ENCODE results near the gene EIF4E2. TPM values are rescaled to one million over a fixed set of nuclear protein-coding genes. Genes with fewer than 3 reads are reported as not detected.
"Not testable (repeated sequence)": the region's sequence is repeated elsewhere in the genome, so short reads cannot be mapped to it uniquely, and the experiment has no call there.

EIF4E2 gene
- total RNA-seq, 1 experiment from 2014 or later = 61.4 TPM

- DNase-seq (ENCODE audit: low read depth) = no peak
These were observed 13.1 kb downstream of the EIF4E2 start for GRCh38 chr2:232563580-232563979.

GRCh38 chr2:232567721-232568120 lies 17.2 kb downstream of the EIF4E2 start:
- peak; percentile 35 for DNase-seq (ENCODE audit: low read depth)

- DNase-seq (ENCODE audit: low read depth) = peak; percentile 95
These were observed 17.7 kb downstream of the EIF4E2 start for GRCh38 chr2:232568161-232568560.

- DNase-seq (ENCODE audit: low read depth) = no peak
These were observed 19.1 kb downstream of the EIF4E2 start for GRCh38 chr2:232569541-232569940.

GRCh38 chr2:232570481-232570880 lies 20.0 kb downstream of the EIF4E2 start:
- DNase-seq (ENCODE audit: low read depth) = not testable (repeated sequence)

GRCh38 chr2:232571026-232571474 lies 20.6 kb downstream of the EIF4E2 start:
- no peak for DNase-seq (ENCODE audit: low read depth)

- DNase-seq (ENCODE audit: low read depth) = no peak
These were observed 22.6 kb downstream of the EIF4E2 start for GRCh38 chr2:232573042-232573441.

- no peak for DNase-seq (ENCODE audit: low read depth)
These were observed 23.4 kb downstream of the EIF4E2 start for GRCh38 chr2:232573771-232574435.

GRCh38 chr2:232574674-232575403 lies 24.4 kb downstream of the EIF4E2 start:
- DNase-seq (ENCODE audit: low read depth) = peak; percentile 88

GRCh38 chr2:232575404-232575746 lies 24.9 kb downstream of the EIF4E2 start:
- no peak for DNase-seq (ENCODE audit: low read depth)

- DNase-seq (ENCODE audit: low read depth) = peak; percentile 24
These were observed 26.5 kb downstream of the EIF4E2 start for GRCh38 chr2:232576995-232577394.

- no peak for DNase-seq (ENCODE audit: low read depth)
These were observed 27.4 kb downstream of the EIF4E2 start for GRCh38 chr2:232577841-232578240.

GRCh38 chr2:232578626-232579025 lies 28.1 kb downstream of the EIF4E2 start:
- no peak for DNase-seq (ENCODE audit: low read depth)

GRCh38 chr2:232580648-232580981 lies 30.1 kb downstream of the EIF4E2 start:
- DNase-seq (ENCODE audit: low read depth) = no peak

GRCh38 chr2:232581725-232582124 lies 31.2 kb downstream of the EIF4E2 start:
- DNase-seq (ENCODE audit: low read depth) = no peak

- no peak for DNase-seq (ENCODE audit: low read depth)
These were observed 33.7 kb downstream of the EIF4E2 start for GRCh38 chr2:232584238-232584637.

- DNase-seq (ENCODE audit: low read depth) = no peak
These were observed 36.5 kb downstream of the EIF4E2 start for GRCh38 chr2:232586943-232587505.

- no peak for DNase-seq (ENCODE audit: low read depth)
These were observed 37.0 kb downstream of the EIF4E2 start for GRCh38 chr2:232587512-232587911.

GRCh38 chr2:232588031-232588430 lies 37.5 kb downstream of the EIF4E2 start:
- DNase-seq (ENCODE audit: low read depth) = no peak

GRCh38 chr2:232588680-232589585 lies 38.4 kb downstream of the EIF4E2 start:
- peak; percentile 78 for DNase-seq (ENCODE audit: low read depth)

GRCh38 chr2:232592772-232593395 lies 42.4 kb downstream of the EIF4E2 start:
- DNase-seq (ENCODE audit: low read depth) = peak; percentile 78

All from LHCN-M2 (cell line).